A673 (cell line): Measurements from ENCODE around the gene IFNAR1. TPM values are rescaled to one million over a fixed set of nuclear protein-coding genes. Genes with fewer than 3 reads are reported as not detected.
"Not testable (repeated sequence)": the region's sequence is repeated elsewhere in the genome, so short reads cannot be mapped to it uniquely, and the experiment has no call there.

Experiments used
- BruUV-seq: library from RNA; stranded (reverse); fragments of 400-500 nt; replicated peaks from 2 replicates; lab custom pipeline; 2021; lab: Mats Ljungman, UMichigan
- CTCF ChIA-PET: fragments of 300-600 bp; sonication (Branson Sonifier 250); formaldehyde crosslinking; loops from one replicate; lab custom pipeline; 2022; ENCODE audit warnings: antibody characterized with exemption; lab: Charles Lee
- POLR2A ChIA-PET: fragments of 300-600 bp; sonication (Branson Sonifier 250); formaldehyde crosslinking; loops from one replicate; lab custom pipeline; 2022; ENCODE audit warnings: antibody characterized with exemption; ENCODE audit not compliant: low non-redundant PET; lab: Charles Lee
- DNase-seq: peaks from one replicate; pipeline ENCODE4 v3.0.0-alpha.2; 2015; ENCODE audit warnings: low spot score
- H3K27ac ChIP-seq: fragments of 200-600 bp; sonication (generic); 2 replicates; pipeline ENCODE4 v1.5.1; 2016; ENCODE audit warnings: mixed run types, low read depth, mild to moderate bottlenecking, mixed read lengths, antibody characterized with exemption, low read length; ENCODE audit not compliant: poor library complexity, severe bottlenecking
- H3K27me3 ChIP-seq: fragments of 200-600 bp; sonication (generic); replicated peaks from 2 replicates; pipeline ENCODE4 v1.6.1; 2017; ENCODE audit warnings: mixed run types, low read depth, mild to moderate bottlenecking, mixed read lengths, antibody characterized with exemption, low read length; ENCODE audit not compliant: insufficient read depth, poor library complexity
- H3K36me3 ChIP-seq: fragments of 200-600 bp; sonication (generic); 2 replicates; pipeline ENCODE4 v1.6.1; 2016; ENCODE audit warnings: mixed run types, mild to moderate bottlenecking, mixed read lengths, antibody characterized with exemption, low read length; ENCODE audit not compliant: insufficient read depth, poor library complexity, severe bottlenecking
- H3K4me1 ChIP-seq: fragments of 200-600 bp; sonication (generic); 2 replicates; pipeline ENCODE4 v1.6.1; 2017; ENCODE audit warnings: mixed run types, mild to moderate bottlenecking, mixed read lengths, antibody characterized with exemption, low read length; ENCODE audit not compliant: insufficient read depth, poor library complexity, severe bottlenecking
- H3K4me3 ChIP-seq: fragments of 200-600 bp; sonication (generic); 2 replicates; pipeline ENCODE4 v1.5.1; 2016; ENCODE audit warnings: low read depth, mixed run types, mild to moderate bottlenecking, mixed read lengths, low read length; ENCODE audit not compliant: poor library complexity, severe bottlenecking
- H3K9me3 ChIP-seq: fragments of 200-600 bp; sonication (generic); 2 replicates; pipeline ENCODE4 v1.6.1; 2016; ENCODE audit warnings: mixed run types, low read depth, mild to moderate bottlenecking, mixed read lengths, antibody characterized with exemption, low read length; ENCODE audit not compliant: poor library complexity, severe bottlenecking
- EZH2 ChIP-seq: fragments of 200-600 bp; sonication (generic); IDR thresholded peaks from 2 replicates; pipeline ENCODE4 v1.6.1; 2017; ENCODE audit warnings: borderline replicate concordance, low read depth, mild to moderate bottlenecking, mixed read lengths, antibody characterized with exemption, low read length; ENCODE audit not compliant: poor library complexity, severe bottlenecking
- intact Hi-C: fragments of 100-400 bp; cut with micrococcal nuclease; formaldehyde crosslinking; loops from one replicate; pipeline ENCODE4 v1.10.0; 2022; ENCODE audit not compliant: unreplicated experiment
- total RNA-seq: library from RNA; stranded (reverse); gene quantifications from 2 replicates; pipeline ENCODE4 v1.2.3, GENCODE V29; 2021
- TF ChIP-seq, protein P1 (sequence below): fragments of 300-800, 200-600 bp; sonication (generic); conservative IDR thresholded peaks from 2 replicates; pipeline ENCODE4 v1.5.1; 2017; ENCODE audit warnings: low read depth, mild to moderate bottlenecking, antibody characterized with exemption, low read length, moderate library complexity, mixed read lengths

Gene IFNAR1
- total RNA-seq, 1 experiment from 2014 or later, result 38.1 TPM

DNA sequence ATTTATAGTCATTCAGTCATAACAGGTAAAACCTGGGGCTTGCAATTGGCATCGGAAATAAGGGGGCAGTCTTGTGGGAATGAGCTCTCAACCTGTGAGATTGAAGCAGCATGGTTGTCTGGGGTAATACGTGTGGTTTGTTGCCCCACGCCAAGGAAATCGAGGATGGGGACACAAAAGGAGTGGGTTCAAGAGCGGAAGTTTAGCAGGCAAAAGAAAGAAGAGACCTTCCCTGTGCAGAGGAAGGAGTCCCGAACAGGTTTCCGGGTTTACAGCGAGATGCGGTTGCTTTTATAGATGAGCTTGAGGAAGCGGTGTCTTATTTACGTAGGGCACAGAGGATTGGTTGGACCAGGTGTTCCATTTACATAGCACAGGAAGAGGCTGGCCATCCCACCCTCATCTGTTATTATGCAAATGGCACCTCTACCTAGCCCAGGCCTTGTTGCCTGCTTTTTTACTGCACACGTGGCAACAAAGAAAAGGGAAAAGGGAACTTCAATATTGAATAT is 37.3 kb downstream of the IFNAR1 start:
- no peak overlapping the region for H3K27ac ChIP-seq
- no peaks in the 10 kb centered on the region for H3K27me3 ChIP-seq
- intact Hi-C loops, result loop anchor here (5.0 kb wide), 1 partner anchor 160 kb away; no protein-coding TSS in a partner anchor
- H3K4me1 ChIP-seq, result peaks cover 15% of the 10 kb centered on the region
- no peak for DNase-seq
- ChIA-PET POLR2A (interaction anchor here (0.7 kb wide), 1 partner anchor 215 kb away, joined by 4 read pairs; no protein-coding TSS in a partner anchor), CTCF (interaction anchor here (0.7 to 3.5 kb wide), 13 partner anchors 9 to 354 kb away, joined by 3 to 19 read pairs (median 8); partner anchors contain the start of gene IFNAR1)
- no peaks in the 10 kb centered on the region for H3K36me3 ChIP-seq
- peak overlapping the region; percentile 31 for H3K4me3 ChIP-seq
- H3K9me3 ChIP-seq, result peaks cover 3% of the 10 kb centered on the region
- TF ChIP-seq EZH2, result no peak
- TF ChIP-seq, protein P1, sequence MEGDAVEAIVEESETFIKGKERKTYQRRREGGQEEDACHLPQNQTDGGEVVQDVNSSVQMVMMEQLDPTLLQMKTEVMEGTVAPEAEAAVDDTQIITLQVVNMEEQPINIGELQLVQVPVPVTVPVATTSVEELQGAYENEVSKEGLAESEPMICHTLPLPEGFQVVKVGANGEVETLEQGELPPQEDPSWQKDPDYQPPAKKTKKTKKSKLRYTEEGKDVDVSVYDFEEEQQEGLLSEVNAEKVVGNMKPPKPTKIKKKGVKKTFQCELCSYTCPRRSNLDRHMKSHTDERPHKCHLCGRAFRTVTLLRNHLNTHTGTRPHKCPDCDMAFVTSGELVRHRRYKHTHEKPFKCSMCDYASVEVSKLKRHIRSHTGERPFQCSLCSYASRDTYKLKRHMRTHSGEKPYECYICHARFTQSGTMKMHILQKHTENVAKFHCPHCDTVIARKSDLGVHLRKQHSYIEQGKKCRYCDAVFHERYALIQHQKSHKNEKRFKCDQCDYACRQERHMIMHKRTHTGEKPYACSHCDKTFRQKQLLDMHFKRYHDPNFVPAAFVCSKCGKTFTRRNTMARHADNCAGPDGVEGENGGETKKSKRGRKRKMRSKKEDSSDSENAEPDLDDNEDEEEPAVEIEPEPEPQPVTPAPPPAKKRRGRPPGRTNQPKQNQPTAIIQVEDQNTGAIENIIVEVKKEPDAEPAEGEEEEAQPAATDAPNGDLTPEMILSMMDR, result no peak
- no TSS peak for BruUV-seq

DNA sequence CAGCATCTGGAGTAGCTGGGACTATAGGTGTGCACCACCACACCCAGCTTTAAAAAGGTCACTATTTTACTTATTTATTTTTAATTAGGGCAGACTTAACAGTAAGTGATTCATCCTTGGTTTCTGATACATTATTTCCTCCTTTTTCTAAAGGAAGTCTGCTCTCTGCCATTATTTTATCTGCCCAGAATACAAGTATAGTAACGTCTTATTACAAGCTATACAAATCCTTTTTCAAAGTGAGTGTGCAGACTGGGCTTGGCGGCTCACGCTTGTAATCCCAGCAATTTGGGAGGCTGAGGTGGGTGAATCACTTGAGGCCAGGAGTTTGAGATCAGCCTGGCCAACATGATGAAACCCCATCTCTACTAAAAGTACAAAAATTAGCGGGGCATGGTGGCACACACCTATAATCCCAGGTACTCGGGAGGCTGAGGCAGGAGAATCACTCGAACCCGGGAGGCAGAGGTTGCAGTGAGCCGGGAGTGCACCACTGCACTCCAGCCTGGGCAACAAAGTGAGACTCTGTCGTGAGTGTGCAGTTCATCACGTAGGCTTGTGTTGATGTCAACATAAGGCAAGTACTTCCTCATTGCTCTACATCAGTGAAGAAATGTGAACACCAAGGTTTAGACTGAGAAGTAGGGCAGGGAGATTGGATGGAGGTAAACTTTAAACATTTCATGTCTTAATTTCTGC is 39.3 kb downstream of the IFNAR1 start:
- DNase-seq, POLR2A ChIA-PET, H3K27me3 ChIP-seq, H3K27ac ChIP-seq, BruUV-seq, H3K4me3 ChIP-seq, CTCF ChIA-PET, H3K36me3 ChIP-seq: not testable (repeated sequence)
- intact Hi-C loops, result loop anchor here (5.0 kb wide), 1 partner anchor 162 kb away; no protein-coding TSS in a partner anchor
- Histone ChIP-seq H3K4me1 (peaks cover 15% of the 10 kb centered on the region), H3K9me3 (peaks cover 16% of the 10 kb centered on the region)

DNA sequence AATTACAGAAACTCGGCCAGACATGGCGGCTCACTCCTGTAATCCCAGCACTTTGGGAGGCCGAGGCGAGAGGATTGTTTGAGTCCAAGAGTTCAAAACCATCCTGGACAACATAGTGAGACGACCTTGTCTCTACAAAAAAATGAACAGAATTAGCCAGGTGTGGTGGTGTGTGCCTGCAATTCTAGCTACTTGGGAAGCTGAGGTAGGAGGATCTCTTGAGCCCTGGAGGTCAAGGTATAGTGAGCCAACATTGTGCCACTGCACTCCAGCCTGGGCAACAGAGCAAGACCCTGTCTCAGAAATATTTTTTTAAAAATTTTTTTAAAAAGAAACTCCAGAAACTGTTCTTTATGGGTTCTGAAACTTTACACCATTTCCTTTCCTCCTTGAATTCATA is 40.1 kb downstream of the IFNAR1 start:
- DNase-seq, result no peak
- Histone ChIP-seq H3K4me3 (no peak overlapping the region), H3K27ac (no peak overlapping the region), H3K27me3 (no peaks in the 10 kb centered on the region), H3K36me3 (no peaks in the 10 kb centered on the region), H3K9me3 (peaks cover 16% of the 10 kb centered on the region), H3K4me1 (peaks cover 15% of the 10 kb centered on the region)
- ChIA-PET CTCF (no interaction called here), POLR2A (no interaction called here)
- BruUV-seq, result no TSS peak
- TF ChIP-seq EZH2, result no peak
- TF ChIP-seq, protein P1, result no peak
- intact Hi-C loops, result loop anchor here (5.0 kb wide), 1 partner anchor 163 kb away; no protein-coding TSS in a partner anchor
